ENCODE data around the gene NRP1. TPM values are rescaled to one million over a fixed set of nuclear protein-coding genes. Genes with fewer than 3 reads are reported as not detected.

NRP1 gene
- total and polyA plus RNA-seq, 2 of the 8 experiments (the other 6 are each of a cell fraction or from before 2014, with no cell fraction given) = 1.2 to 2.1 TPM

DNA sequence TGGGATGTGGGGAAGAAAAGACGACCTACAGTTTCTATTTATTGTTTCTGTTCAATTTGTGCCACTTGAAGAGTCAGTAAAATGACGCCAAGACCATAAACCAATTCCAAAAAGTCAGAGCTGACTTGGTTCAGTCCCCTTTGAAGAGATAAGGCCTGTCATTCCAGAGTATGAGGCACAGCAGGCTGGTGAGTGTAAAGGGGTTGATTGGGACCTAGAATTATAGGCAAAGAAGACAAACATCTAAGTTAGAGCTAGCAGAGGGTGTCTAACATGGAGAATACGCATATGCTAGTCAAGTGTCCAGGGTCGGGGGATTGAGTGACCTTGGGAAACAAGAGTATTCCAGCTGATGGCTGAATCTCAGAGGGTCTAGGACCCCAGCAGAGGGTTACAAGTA, 23.6 kb downstream of the NRP1 start:
- H3K4me3 ChIP-seq (ENCODE audit: extremely low read depth in 1 of 4, insufficient read depth in 2 of 4, low read depth in 3 of 4, low read length in 4 of 4) = no peak overlapping the region
- 92% methylated on average over 4 of the region's 4 CpGs; no CpG with 5 or more reads in 1 of the 2 experiments for WGBS, 2 experiments (ENCODE audit: extremely low coverage in 1 of 2, insufficient coverage in 1 of 2, insufficient read length in 1 of 2, insufficient replicate concordance in 2 of 2, low coverage in 1 of 2, low lambda C conversion rate in 2 of 2, missing lambda C conversion rate in 1 of 2)
- TF ChIP-seq TEAD4 (IDR thresholded peaks at IDR 0.05; ENCODE audit: low read depth, low read length) = no peak
- TF ChIP-seq YY1 (IDR thresholded peaks at IDR 0.05; ENCODE audit: low read depth, low read length) = no peak
- TF ChIP-seq NANOG (IDR thresholded peaks at IDR 0.05; ENCODE audit: insufficient read depth, low read depth, low read length, poor library complexity, severe bottlenecking) = no peak
- TF ChIP-seq SP4 (IDR thresholded peaks at IDR 0.05; ENCODE audit: low read length) = no peak
- no peak for TF ChIP-seq KDM5A (IDR thresholded peaks at IDR 0.05; ENCODE audit: low read length)
- no peak for TF ChIP-seq BACH1 (IDR thresholded peaks at IDR 0.05; ENCODE audit: low read length)
- TF ChIP-seq, protein P1, sequence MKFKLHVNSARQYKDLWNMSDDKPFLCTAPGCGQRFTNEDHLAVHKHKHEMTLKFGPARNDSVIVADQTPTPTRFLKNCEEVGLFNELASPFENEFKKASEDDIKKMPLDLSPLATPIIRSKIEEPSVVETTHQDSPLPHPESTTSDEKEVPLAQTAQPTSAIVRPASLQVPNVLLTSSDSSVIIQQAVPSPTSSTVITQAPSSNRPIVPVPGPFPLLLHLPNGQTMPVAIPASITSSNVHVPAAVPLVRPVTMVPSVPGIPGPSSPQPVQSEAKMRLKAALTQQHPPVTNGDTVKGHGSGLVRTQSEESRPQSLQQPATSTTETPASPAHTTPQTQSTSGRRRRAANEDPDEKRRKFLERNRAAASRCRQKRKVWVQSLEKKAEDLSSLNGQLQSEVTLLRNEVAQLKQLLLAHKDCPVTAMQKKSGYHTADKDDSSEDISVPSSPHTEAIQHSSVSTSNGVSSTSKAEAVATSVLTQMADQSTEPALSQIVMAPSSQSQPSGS (IDR thresholded peaks at IDR 0.05; ENCODE audit: low read length) = no peak
- TF ChIP-seq POLR2A (IDR thresholded peaks at IDR 0.05; ENCODE audit: control extremely low read depth in 1 of 2, low read depth in 2 of 2, low read length in 2 of 2) = no peak
- TF ChIP-seq BCL11A (IDR thresholded peaks at IDR 0.05; ENCODE audit: low read depth in 2 of 2, low read length in 2 of 2) = no peak
- TF ChIP-seq KDM1A (IDR thresholded peaks at IDR 0.05; ENCODE audit: borderline replicate concordance, low read length) = no peak
- no peak for TF ChIP-seq SRF (IDR thresholded peaks at IDR 0.05; ENCODE audit: low read depth, low read length)
- no peak for TF ChIP-seq GTF2F1 (IDR thresholded peaks at IDR 0.05; ENCODE audit: borderline replicate concordance, low read depth, low read length)
- TF ChIP-seq HDAC6 (IDR thresholded peaks at IDR 0.05; ENCODE audit: low read depth, low read length) = no peak
- no peak for TF ChIP-seq CEBPB (IDR thresholded peaks at IDR 0.05; ENCODE audit: low read depth, low read length)
- TF ChIP-seq SIX5 (IDR thresholded peaks at IDR 0.05; ENCODE audit: low read depth, low read length) = no peak

More for the DNA sequence above, 23.6 kb downstream of the NRP1 start:
- Histone ChIP-seq H3K14ac (ENCODE audit: insufficient read length) (no peak overlapping the region), H3K4me2 (ENCODE audit: insufficient read depth in 1 of 2, low read depth in 2 of 2, low read length in 2 of 2) (no peak overlapping the region), H2BK120ac (replicated peaks; ENCODE audit: low read depth, low read length) (no peak overlapping the region), H3K79me1 (ENCODE audit: low read depth, low read length) (no peaks in the 10 kb centered on the region), H3K36me3 (ENCODE audit: control insufficient read depth in 2 of 4, insufficient read depth in 4 of 4, low read length in 3 of 4) (no peaks in the 10 kb centered on the region), H2AK5ac (ENCODE audit: low read depth, low read length) (no peak overlapping the region), H4K5ac (ENCODE audit: insufficient read length, low read depth, low read length) (no peak overlapping the region), H3K9me3 (ENCODE audit: insufficient read depth in 2 of 2, low read depth in 1 of 2, low read length in 1 of 2) (no peaks in the 10 kb centered on the region), H2BK20ac (ENCODE audit: low read length) (no peak overlapping the region), H2AFZ (ENCODE audit: low read length) (no peak overlapping the region), H4K8ac (ENCODE audit: extremely low read depth, insufficient read depth, low read length) (no peak overlapping the region), H3K27ac (ENCODE audit: low read depth, low read length) (no peak overlapping the region), H4K20me1 (replicated peaks in 1 of 2; ENCODE audit: control insufficient read depth in 1 of 2, insufficient read depth in 2 of 2, low read length in 2 of 2) (no peaks in the 10 kb centered on the region), H3K56ac (replicated peaks; ENCODE audit: insufficient read length, low read depth, low read length) (no peak overlapping the region), H2BK15ac (ENCODE audit: low read length) (no peak overlapping the region), H3K23me2 (ENCODE audit: low read depth, low read length) (no peaks in the 10 kb centered on the region), H3K23ac (ENCODE audit: insufficient read length) (no peak overlapping the region), H2BK12ac (ENCODE audit: low read depth, low read length) (no peak overlapping the region), H3K27me3 (replicated peaks in 1 of 4; ENCODE audit: control insufficient read depth in 3 of 4, extremely low read depth in 1 of 4, insufficient read depth in 3 of 4, low read length in 3 of 4) (no peaks in the 10 kb centered on the region), H2BK5ac (ENCODE audit: low read depth, low read length) (no peak overlapping the region), H3K4me1 (replicated peaks in 1 of 4; ENCODE audit: control insufficient read depth in 3 of 4, insufficient read depth in 4 of 4, low read length in 3 of 4) (no peaks in the 10 kb centered on the region; a peak in 1 of 7 replicates), H4K91ac (replicated peaks; ENCODE audit: insufficient read length, low read length) (no peak overlapping the region), H3K18ac (ENCODE audit: extremely low read depth, low read length) (no peak overlapping the region), H3K4ac (replicated peaks; ENCODE audit: insufficient read length, low read depth, low read length) (no peak overlapping the region), H3K9ac (replicated peaks in 1 of 4; ENCODE audit: extremely low read depth in 1 of 4, low read depth in 3 of 4, low read length in 3 of 4) (no peak overlapping the region), H3K79me2 (ENCODE audit: control insufficient read depth in 1 of 2, insufficient read depth in 2 of 2, low read length in 2 of 2) (no peaks in the 10 kb centered on the region)
- CTCF ChIA-PET (ENCODE audit: partially characterized antibody) = interaction anchor here (3.0 kb wide), 1 partner anchor 17 kb away, joined by 10 read pairs; no protein-coding TSS in a partner anchor
- DNase-seq (ENCODE audit: low read depth in 1 of 2, low spot score in 2 of 2) (no peak), FAIRE-seq (no peak)
- POLR2A ChIA-PET (ENCODE audit: partially characterized antibody) = no interaction called here
